GM19372 (cell line): Measurements from ENCODE around the gene SLC45A3.

ENCODE experiments used
- ATAC-seq: cut with Tn5 transposase; IDR thresholded peaks from one replicate; pipeline ENCODE4 v1.9.1; 2021; ENCODE audit warnings: mild to moderate bottlenecking, low read depth, moderate library complexity; ENCODE audit not compliant: unreplicated experiment

SLC45A3 gene

GRCh38 chr1:205669341-205670149, 10.8 kb downstream of the SLC45A3 start:
- no peak for ATAC-seq

- no peak for ATAC-seq
Observed at GRCh38 chr1:205668951-205669340, 11.4 kb downstream of the SLC45A3 start.

GRCh38 chr1:205667909-205668643, 12.2 kb downstream of the SLC45A3 start:
- ATAC-seq, result no peak

- ATAC-seq, result no peak
Observed at GRCh38 chr1:205666372-205667166, 13.7 kb downstream of the SLC45A3 start.

- no peak for ATAC-seq
Observed at GRCh38 chr1:205665201-205666045, 14.9 kb downstream of the SLC45A3 start.

- no peak for ATAC-seq
Observed at GRCh38 chr1:205664399-205665017, 15.8 kb downstream of the SLC45A3 start.

GRCh38 chr1:205663286-205663936, 16.9 kb downstream of the SLC45A3 start:
- no peak for ATAC-seq

- ATAC-seq, result no peak
Observed at GRCh38 chr1:205662791-205663190, 17.5 kb downstream of the SLC45A3 start.

- no peak for ATAC-seq
Observed at GRCh38 chr1:205662135-205662738, 18.1 kb downstream of the SLC45A3 start.

GRCh38 chr1:205661429-205662134, 18.7 kb downstream of the SLC45A3 start:
- ATAC-seq, result no peak

GRCh38 chr1:205660361-205660760, 19.9 kb downstream of the SLC45A3 start:
- ATAC-seq, result no peak

- no peak for ATAC-seq
Observed at GRCh38 chr1:205658943-205659581, 21.2 kb downstream of the SLC45A3 start.

GRCh38 chr1:205656236-205656635, 24.1 kb downstream of the SLC45A3 start:
- ATAC-seq, result no peak

GRCh38 chr1:205652984-205653383, 27.3 kb downstream of the SLC45A3 start:
- ATAC-seq, result no peak

GRCh38 chr1:205650241-205650640, 30.1 kb downstream of the SLC45A3 start:
- ATAC-seq, result no peak

- ATAC-seq, result no peak
Observed at GRCh38 chr1:205645519-205645918, 34.8 kb downstream of the SLC45A3 start.

GRCh38 chr1:205642679-205643307, 37.5 kb downstream of the SLC45A3 start:
- ATAC-seq, result no peak
